ENCODE data around the gene CHI3L2.

DNA sequence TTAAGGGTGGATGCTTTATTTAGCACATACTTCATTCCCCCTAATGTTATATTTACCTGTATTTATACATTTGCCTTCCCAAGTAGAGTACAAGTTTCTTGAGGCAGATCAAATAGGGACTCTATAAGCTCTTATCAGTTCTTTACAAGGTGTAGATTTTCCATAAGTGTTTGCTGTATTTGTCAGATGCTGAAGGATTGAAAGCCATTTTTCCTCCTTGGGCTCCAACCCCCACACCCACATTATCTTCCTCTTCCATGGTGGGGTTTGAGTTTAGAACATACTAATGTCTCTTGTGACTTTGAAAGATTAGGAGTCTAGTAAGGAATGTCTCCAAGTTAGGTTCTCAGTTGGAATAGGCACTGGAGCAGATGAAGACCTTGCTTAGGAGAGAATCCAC lies 2.4 kb upstream of the CHI3L2 start:
- TF ChIP-seq POLR2A (IDR thresholded peaks at IDR 0.05; ENCODE audit: low read depth, low read length), result no peak
- TF ChIP-seq POLR2AphosphoS5 (IDR thresholded peaks at IDR 0.05; ENCODE audit: low read depth, low read length), result no peak
- no peak for TF ChIP-seq TAF1 (IDR thresholded peaks at IDR 0.05; ENCODE audit: borderline replicate concordance, low read depth, low read length)

Measured in GM12892 (cell line).